GM19452 (cell line): ENCODE results near the gene TMEM33.
"Not testable (repeated sequence)": the region's sequence is repeated elsewhere in the genome, so short reads cannot be mapped to it uniquely, and the experiment has no call there.

ENCODE experiments used
- ATAC-seq: cut with Tn5 transposase; IDR thresholded peaks from one replicate; pipeline ENCODE4 v1.9.1; 2021; ENCODE audit not compliant: unreplicated experiment

Gene TMEM33, protein sequence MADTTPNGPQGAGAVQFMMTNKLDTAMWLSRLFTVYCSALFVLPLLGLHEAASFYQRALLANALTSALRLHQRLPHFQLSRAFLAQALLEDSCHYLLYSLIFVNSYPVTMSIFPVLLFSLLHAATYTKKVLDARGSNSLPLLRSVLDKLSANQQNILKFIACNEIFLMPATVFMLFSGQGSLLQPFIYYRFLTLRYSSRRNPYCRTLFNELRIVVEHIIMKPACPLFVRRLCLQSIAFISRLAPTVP

DNA sequence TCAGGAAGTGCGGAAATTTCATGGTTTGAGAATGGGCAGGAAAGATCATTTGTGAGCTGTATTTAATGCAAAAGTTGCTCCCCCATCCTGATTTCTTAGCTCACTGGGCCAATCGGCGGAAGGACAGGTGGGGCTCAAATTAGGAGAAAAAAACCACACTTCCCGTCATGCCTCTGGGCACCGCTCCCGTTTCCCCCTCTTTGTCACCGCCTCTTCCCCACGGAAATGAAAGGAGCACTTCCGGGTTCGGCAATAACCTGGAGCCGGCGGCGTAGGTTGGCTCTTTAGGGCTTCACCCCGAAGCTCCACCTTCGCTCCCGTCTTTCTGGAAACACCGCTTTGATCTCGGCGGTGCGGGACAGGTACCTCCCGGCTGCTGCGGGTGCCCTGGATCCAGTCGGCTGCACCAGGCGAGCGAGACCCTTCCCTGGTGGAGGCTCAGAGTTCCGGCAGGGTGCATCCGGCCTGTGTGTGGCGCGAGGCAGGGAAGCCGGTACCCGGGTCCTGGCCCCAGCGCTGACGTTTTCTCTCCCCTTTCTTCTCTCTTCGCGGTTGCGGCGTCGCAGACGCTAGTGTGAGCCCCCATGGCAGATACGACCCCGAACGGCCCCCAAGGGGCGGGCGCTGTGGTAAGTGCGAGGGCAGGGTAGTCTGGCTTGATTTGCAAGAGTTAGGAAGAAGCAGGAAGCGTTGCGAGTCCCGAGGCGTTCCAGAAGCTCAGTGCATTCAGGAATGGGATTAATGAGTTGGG lies at the start of gene TMEM33:
Gene TMEM33 (plus strand): TSS at position 529 of the 751 bp plus-strand sequence. CDS start 56 bp downstream, at position 585.
- ATAC-seq: peak; percentile 91

DNA sequence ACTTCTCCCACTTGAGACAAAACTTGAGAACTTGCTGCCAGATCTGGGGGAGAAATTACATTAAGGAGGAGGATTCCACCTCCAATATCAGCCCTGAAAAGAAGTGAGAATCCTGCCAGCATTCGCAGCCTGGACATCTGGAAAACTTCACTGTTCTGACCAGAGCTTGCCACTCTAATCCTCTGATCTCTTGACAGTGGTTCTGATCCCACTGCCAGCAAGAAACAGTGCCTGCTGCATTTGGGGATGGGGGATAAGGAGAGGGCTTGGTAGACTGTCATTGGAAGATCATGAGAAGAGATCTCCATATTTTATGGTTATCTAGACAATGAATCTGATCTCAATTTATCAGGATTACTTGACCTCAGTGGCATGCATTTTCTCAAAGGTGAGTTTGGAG lies 49.8 kb upstream of the TMEM33 start:
- no peak for ATAC-seq

DNA sequence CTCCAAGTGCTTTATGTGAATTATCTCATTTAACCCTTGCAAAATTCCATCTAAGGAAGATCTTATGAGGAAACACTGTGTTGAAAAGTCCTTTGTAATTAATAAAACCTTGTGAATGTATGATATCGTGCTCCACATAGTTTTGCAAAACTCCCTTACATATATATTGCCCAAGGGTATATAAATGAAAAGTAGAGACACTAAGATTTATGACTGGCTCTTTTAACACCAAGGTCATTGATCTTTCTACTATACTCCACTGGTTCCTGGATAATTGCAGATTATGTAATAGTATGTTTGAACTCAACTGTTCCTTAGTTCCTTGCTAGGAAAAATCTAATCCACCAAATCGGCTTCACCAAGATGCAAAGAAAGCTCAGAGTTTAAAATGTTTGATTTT lies 48.0 kb upstream of the TMEM33 start:
- ATAC-seq: no peak

DNA sequence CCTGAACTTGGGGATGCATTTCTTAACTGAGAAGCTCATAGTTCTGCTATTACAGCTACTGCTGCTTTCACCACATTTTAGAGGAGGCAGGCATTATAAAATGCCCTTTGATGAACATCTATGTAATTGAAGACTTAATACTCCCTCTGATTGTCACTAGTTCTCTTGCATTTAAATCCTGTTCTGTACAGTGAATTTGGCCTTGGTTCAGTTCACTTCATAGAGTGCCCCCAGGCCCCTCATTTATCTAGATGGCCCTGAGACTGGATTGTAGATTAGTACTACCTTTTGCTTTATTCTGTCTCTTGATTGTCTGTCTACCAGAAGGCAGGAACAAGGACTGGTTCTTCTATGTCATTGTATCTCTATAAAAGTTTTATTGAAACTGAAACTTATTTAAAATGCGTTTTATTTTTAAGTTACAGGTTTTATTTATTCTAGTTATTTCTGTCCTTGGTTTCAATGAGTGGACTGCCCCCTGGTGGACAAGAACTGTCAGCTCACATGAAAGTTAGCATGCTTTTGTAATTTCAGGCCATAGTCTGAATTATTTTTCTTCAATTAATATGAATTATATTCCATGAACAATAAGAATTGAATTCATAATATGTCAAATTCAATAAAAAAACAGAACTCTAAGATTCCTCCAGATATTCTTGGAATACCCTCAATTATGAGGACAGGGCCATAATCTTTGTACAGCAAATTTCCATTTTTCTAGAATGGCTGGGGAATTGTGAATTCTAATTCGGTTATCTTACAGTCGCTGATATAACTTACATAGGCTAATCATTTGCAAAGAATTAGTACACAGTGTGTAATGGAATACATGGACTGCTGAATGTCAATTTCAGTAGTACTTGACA lies 47.2 kb upstream of the TMEM33 start:
- no peak for ATAC-seq

DNA sequence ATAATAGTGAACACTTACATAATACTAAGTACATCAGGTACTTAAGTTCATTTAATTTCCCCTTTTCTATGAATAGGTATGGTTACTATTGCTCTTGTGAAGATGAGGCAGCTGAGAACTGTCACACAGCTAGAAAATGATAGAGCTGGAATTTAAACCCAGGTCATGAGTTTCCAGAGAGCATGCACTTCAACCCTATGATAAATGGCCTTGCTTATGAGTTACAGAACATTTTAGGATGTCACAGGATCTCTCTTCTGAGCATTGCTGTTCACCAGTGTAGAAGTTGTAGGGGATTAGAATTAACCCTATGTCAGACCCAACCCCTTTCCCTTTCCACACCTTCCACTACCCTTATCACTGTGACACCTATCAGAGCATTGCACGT lies 46.5 kb upstream of the TMEM33 start:
- no peak for ATAC-seq

DNA sequence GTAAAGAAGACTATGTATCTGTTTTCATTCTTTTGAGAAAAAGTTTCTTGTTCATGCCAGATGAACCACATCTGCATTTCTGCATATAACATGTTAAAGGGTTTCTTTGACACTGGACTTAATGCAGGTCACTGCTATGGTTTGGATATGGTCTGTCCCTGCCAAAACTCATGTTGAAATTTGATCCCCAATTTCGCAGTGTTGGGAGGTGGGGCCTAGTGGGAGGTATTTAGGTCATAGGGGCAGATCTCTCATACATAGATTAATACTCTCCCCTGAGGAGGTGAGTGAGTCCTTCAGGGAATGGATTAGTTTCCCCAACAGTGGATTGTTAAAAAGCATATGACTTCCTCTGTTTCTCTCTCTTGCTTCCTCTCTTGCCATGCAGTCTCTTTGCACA lies 45.9 kb upstream of the TMEM33 start:
- ATAC-seq: no peak

DNA sequence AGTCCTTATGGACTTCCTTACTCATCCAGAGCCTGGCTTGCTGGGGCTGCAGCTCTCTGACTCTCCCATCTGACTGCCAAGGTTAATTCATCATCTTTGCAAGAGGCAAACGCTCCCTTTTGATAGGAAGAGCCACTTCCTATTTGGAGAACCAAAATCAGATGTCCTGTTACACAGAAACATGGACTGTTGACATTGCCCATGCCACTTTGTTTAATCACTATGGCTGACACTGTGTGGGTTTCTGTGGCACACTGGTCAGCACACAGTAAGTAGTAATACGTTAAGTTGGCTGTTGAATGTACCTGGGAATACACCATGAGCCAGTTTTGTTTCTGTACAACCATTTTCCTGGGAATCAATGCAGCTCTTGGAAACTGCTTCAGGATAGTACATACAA lies 45.1 kb upstream of the TMEM33 start:
- no peak for ATAC-seq

DNA sequence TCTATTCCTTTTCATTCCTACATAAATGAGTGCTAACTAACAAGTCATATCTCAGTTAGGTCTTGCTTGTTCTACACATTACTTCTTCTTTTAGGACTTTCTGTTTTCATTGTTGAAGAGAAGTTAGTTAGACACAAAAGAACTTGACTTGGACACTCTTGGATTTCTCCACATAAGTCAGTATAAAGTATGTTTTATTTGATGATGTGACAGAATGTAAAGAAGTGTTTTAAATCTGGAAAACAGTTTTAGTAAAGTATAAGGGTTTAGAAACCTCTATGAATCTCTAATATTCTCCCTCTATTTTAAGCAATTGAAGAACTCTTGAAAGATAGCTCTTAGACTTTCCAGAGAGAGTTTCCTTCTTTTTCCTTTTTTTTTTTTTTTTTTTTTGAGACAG lies 38.6 kb upstream of the TMEM33 start:
- no peak for ATAC-seq

DNA sequence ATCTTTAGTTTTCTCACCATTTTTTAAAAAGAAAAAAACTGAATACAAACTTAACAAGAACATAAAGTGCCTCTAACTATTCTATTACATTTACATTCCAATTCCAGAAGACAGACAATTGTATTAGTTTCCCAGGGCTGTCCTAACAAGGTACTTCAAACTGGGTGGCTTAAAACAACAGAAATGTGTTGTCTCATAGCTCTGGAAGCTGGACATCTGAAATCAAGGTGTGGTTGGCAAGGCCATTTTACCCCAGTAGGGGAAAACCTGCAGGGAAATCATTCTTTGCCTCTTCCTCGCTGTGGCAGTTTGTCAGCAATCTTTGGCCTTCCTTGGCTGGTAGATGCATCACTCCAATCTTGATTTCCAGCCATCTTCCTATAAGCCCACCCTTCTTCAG lies 37.5 kb upstream of the TMEM33 start:
- no peak for ATAC-seq

DNA sequence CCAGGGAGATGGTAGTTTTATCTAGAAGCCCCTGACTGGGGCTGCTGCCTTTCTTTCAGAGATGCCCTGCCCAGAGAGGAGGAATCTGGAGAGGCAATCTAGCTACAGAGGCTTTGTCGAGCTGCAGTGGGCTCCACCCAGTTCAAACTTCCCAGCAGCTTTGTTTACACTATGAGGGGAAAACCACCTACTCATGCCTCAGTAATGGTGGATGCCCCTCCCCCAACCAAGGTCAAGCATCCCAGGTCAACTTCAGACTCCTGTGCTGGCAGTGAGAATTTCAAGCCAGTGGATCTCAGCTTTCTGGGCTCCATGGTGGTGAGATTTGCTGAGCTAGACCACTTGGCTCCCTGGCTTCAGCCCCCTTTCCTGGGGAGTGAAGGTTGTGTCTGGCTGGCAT lies 26.1 kb upstream of the TMEM33 start:
- not testable (repeated sequence) for ATAC-seq

DNA sequence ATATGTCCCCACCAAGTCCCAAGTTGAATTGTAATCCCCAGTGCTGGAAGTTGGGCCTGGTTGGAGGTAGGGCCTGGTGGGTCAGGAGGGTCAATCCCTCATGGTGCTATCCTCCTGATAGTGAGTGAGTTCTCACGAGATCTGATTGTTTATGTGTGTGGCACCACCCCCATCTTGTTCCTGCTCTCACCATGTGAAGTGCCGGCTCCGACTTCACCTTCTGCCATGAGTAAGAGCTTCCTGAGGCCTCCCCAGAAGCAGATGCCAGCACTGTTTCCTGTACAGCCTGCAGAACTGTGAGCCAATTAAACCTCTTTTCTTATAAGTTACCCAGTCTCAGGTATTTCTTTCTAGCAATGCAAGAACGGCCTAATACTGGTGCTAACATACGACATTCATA lies 22.7 kb upstream of the TMEM33 start:
- ATAC-seq: no peak

DNA sequence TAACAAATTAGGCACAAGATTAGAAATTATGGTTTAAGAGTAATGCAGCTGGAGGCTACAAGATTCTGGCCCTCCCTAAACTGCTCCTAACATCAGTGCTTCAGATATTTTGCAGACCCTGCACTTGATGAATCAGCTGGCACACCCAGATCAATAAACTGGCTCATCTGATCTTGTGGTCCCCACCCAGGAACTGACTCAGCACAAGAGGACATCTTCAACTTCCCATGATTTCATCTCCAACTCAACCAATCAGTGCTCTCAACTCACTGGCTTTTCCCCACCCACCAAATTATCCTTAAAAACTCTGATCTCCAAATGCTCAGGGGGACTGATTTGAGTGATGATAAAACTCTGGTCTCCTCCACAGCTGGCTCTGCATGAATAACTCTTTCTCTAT lies 21.7 kb upstream of the TMEM33 start:
- no peak for ATAC-seq

DNA sequence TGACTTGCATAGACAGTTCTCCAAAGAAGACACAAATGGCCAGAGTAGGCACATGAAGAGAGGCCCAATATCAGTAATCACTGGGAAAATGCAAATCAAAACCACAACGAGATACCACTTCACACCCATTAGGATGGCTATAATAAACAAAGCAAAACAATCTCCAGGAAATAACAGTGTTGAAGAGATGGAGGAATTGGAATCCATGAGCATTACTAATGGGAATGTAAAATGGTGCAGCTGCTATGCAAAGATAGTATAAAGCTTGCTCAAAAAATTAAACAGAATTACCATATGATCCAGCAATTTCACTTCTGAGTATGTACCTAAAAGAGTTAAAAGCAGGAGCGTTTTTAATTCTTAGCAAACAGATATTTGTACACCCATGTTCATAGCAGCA lies 17.0 kb upstream of the TMEM33 start:
- ATAC-seq: no peak

DNA sequence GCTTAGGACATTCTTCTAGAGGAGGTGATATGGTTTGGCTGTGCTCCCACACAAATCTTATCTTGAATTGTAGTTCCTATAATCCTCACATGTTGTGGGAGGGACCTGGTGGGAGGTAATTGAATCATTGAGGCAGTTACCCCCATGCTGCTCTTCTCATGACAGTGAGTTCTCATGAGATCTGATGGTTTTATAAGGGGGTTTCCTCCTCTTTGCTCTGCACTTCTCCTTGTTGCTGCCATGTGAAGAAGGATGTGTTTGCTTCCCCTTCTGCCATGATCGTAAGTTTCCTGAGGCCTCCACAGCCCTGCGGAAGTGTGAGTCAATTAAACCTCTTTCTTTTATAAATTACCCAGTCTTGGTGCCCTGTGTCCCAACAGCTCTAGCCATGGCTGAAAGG lies 14.8 kb upstream of the TMEM33 start:
- not testable (repeated sequence) for ATAC-seq

DNA sequence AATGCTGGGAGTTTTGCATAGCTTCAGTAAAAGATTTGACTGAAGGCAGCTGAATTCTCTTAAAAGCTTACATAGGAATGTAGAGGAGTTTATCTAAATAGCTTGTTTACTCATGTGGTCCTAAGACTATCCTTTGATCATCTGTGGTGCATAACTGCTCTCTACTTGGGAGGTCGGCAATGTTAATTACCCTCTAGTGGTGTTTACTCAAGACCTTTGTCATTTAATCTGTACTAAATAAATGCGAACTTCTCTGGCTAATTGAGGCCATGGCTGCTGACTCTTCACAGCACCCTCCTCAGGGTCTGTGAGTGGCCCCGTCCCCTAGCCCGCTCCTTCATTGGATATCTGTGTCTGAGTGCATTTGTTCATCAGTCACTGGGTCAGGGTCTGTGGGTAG lies 13.8 kb upstream of the TMEM33 start:
- ATAC-seq: no peak

DNA sequence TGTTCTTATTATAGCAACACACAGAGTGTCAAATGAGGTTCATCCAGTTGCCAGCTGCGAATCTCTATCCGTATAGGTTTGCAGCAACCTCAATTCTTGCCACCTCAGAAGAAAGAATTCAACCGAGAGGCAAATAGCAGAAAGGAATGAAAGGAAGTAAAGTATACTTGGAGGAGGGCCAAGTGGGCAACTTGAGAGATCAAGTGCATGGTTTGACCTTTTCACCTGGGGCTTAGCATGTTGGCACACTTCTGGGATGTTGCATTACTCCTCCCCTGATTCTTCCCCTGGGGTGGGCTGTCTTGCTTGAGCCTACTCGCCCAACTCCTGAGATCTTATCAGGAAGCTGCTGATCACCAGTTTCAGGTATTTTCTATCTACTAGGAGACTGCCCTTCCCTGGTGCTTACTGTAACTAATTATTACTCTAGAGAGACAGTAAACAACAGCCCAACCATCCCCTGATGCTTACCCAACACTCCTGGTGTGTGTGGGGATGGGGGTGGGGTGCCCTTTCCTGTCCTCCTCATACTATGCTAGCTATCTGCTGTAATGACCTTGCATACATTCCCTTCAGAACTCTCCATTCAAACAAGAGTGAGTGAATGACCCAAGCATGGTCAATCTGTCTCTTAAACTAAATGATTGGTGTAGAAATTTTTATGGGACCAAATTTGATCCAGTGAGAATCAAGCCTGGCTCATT lies 7.3 kb upstream of the TMEM33 start:
- no peak for ATAC-seq

DNA sequence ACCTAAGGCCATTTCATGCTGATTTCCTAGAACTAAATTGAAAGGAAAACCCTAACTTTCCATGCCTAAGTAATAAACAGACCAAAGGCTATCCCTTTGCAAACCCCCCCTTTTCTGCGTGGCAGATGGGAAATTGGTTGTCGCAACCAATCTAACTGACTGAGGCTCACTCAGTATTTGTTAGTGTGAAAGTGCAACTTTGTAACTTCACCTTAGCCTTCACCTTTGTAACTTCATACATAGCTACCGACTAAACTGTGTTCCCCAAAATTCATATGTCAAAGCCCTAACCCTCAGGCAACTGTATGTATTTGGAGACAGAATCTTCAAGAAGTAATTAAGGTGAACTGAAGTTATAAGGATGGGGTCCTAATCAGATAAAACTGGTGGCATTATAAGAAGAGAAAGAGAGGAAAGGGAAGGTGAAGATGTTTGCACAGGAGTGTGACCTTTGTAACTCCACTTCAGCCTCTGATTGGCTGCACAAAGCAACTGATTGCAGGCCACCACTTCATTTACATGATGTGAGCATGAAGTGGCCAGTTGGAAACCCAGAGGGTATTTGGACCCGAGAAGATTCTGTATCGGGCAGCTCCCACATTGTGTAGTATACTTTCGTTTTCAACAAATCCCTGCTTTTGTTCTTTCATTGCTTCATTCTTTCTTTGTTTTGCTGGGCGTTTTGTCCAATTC lies 4.9 kb upstream of the TMEM33 start:
- no peak for ATAC-seq

DNA sequence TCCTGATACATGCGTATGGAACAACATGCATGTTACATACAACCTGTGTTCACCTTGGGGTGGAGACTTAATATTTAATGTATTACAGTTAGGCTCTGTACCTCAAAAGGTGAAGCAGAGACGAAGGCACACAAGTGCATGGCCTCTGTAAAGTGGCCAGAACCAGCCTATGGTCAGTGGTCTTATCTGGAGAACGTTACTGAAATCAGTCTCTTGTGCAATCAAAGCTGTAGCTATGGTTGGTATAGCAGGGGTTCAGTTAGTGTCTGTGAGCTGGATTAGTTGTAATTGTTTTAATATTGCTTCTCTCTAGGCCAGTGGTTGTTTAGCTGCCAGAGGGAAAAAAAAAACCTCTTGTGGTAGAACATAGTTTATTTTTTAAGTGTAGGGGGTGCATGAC lies 2.2 kb upstream of the TMEM33 start:
- ATAC-seq: no peak

DNA sequence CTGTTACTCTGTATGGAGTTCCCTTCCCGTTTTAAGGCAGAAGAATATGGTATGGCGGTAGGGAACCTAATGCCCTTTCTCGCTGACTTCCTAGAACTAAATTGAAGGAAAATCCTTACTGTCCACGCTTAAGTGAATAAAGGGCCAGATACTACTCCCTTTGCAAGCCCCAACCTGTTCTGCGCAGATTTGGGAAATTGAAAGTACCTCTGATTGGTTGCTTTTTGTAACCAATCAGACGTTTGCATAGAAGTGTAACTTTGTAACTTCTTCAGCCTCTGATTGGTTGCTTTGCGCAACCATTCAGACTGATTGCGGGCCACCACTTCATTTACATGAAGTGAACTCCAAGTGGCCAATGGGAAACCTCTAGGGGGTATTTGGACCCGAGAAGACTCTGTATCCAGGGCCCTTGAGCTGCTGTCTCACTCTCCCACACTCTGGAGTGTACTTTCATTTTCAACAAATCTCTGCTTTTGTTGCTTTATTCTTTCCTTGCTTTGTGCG lies 1.2 kb upstream of the TMEM33 start:
- no peak for ATAC-seq

DNA sequence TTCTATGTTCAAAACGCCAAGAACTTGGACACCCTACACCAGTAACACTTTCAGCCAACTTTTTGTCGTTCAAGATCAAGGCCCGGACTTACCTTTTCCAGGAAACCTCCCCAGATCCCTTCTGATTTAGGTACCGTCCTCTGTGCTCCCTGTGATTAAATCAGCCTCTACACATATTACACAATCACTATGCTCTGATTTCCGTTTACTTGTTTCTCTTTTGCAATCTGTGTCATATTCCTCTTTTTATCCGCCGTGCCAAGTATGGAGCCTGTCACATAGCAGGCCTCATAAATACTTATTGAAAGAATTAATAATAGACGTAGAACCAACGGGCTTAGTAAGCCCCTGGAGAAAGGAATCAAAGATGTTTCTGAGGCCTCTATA lies 722 bp upstream of the TMEM33 start:
- no peak for ATAC-seq

DNA sequence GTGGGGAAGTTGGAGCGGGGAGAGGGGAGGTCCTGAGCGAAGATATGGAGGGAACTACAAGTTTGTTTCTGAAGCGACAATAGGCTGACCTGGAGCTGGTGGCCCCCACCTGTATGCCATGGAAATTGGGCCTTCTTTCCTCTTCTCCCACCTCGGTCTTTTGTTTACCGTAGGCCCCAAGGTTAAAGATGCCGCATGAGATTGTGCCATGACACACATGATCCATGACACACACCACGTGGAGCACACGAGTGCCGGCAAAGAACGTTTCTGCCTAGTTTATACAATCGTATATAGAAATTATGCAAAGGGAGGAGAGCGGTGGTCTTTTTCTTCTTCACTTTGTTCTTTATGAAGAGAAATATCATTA lies 408 bp downstream of the TMEM33 start:
- no peak for ATAC-seq
